Vagina (tissue), 2 donors: ENCODE results near the gene ZNF385C.
"Not testable (repeated sequence)": the region's sequence is repeated elsewhere in the genome, so short reads cannot be mapped to it uniquely, and the experiment has no call there.

Source experiments
- POLR2A ChIP-seq, 2 donors: fragments of 450-650 bp; IDR thresholded peaks; one replicate each; pipeline ENCODE4 v1.6.1; 2017; ENCODE audit warnings: antibody characterized with exemption in 2 of 2, mild to moderate bottlenecking in 2 of 2, moderate library complexity in 2 of 2
- POLR2AphosphoS5 ChIP-seq, 2 donors: sonication (generic); formaldehyde crosslinking; IDR thresholded peaks; one replicate each; pipeline ENCODE4 v1.9.0; 2017; ENCODE audit warnings: antibody characterized with exemption in 2 of 2, mild to moderate bottlenecking in 2 of 2, low read depth in 1 of 2; ENCODE audit not compliant: insufficient read depth in 1 of 2
- TF ChIP-seq, protein P1 (sequence below), 3 experiments: fragments of 450-650 bp in 2 of 3; fragments of 200-600 bp in 1 of 3; sonication (generic) in 1 of 3; IDR thresholded peaks; one replicate each; pipeline ENCODE4 v1.5.1; 2017 to 2019; ENCODE audit warnings: antibody characterized with exemption in 3 of 3, mild to moderate bottlenecking in 2 of 3, moderate library complexity in 2 of 3

DNA sequence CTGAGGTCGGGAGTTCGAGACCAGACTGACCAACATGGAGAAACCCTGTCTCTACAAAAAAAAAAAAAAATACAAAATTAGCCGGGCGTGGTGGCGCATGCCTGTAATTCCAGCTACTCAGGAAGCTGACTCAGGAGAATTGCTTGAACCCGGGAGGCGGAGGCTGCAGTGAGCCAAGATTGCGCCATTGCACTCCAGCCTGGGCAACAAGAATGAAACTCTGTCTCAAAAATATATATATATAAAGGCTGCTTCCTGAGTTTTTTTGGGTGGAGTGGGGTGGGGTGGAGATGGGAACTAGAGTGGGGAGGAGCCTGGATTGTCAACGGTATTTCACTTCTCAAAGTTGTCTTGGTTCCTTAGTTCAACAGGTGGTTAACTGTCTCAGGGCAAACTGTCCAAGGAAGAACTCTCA is 88.0 kb downstream of the ZNF385C start:
- TF ChIP-seq, protein P1, sequence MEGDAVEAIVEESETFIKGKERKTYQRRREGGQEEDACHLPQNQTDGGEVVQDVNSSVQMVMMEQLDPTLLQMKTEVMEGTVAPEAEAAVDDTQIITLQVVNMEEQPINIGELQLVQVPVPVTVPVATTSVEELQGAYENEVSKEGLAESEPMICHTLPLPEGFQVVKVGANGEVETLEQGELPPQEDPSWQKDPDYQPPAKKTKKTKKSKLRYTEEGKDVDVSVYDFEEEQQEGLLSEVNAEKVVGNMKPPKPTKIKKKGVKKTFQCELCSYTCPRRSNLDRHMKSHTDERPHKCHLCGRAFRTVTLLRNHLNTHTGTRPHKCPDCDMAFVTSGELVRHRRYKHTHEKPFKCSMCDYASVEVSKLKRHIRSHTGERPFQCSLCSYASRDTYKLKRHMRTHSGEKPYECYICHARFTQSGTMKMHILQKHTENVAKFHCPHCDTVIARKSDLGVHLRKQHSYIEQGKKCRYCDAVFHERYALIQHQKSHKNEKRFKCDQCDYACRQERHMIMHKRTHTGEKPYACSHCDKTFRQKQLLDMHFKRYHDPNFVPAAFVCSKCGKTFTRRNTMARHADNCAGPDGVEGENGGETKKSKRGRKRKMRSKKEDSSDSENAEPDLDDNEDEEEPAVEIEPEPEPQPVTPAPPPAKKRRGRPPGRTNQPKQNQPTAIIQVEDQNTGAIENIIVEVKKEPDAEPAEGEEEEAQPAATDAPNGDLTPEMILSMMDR (IDR thresholded peaks at IDR 0.05), result not testable (repeated sequence)
- TF ChIP-seq POLR2A (IDR thresholded peaks at IDR 0.05); POLR2AphosphoS5 (IDR thresholded peaks at IDR 0.05; ENCODE audit: insufficient read depth in 1 of 2, low read depth in 1 of 2): not testable (repeated sequence)
